OCI-LY1 (cell line): ENCODE data around the gene HHIPL1.

Source experiments
- H2AFZ ChIP-seq: fragments of 200-600 bp; sonication (generic), shearing (Covaris generic); 2 replicates; pipeline ENCODE4 v1.6.0; 2014; ENCODE audit warnings: antibody characterized with exemption, mild to moderate bottlenecking, low read length
- H3F3A ChIP-seq: fragments of 200-600 bp; sonication (generic), shearing (Covaris generic); 2 replicates; pipeline ENCODE4 v1.6.0; 2014; ENCODE audit warnings: mild to moderate bottlenecking, antibody characterized with exemption, low read length, moderate library complexity; ENCODE audit not compliant: insufficient read depth
- H3K27ac ChIP-seq: fragments of 200-600 bp; sonication (generic); 2 replicates; pipeline ENCODE4 v1.5.1; 2014; ENCODE audit warnings: low read length, mixed run types, mild to moderate bottlenecking, low read depth; ENCODE audit not compliant: poor library complexity, severe bottlenecking
- H3K27me3 ChIP-seq: fragments of 200-600 bp; sonication (generic); 2 replicates; pipeline ENCODE4 v1.6.0; 2014; ENCODE audit warnings: antibody characterized with exemption, mild to moderate bottlenecking, low read length, moderate library complexity; ENCODE audit not compliant: insufficient read depth
- H3K36me3 ChIP-seq: fragments of 200-600 bp; sonication (generic); 2 replicates; pipeline ENCODE4 v1.6.1; 2014; ENCODE audit warnings: mild to moderate bottlenecking, antibody characterized with exemption, low read length, moderate library complexity, mixed read lengths; ENCODE audit not compliant: insufficient read depth
- H3K4me1 ChIP-seq: fragments of 200-600 bp; sonication (generic); 2 replicates; pipeline ENCODE4 v1.5.1; 2014; ENCODE audit warnings: mild to moderate bottlenecking, low read length, moderate library complexity; ENCODE audit not compliant: insufficient read depth, severe bottlenecking
- H3K4me2 ChIP-seq: fragments of 200-600 bp; sonication (generic), shearing (Covaris generic); 2 replicates; pipeline ENCODE4 v1.6.1; 2014; ENCODE audit warnings: low read length
- H3K4me3 ChIP-seq: fragments of 200-600 bp; sonication (generic); 2 replicates; pipeline ENCODE4 v1.5.1; 2014; ENCODE audit warnings: low read length, low read depth, mild to moderate bottlenecking, mixed read lengths; ENCODE audit not compliant: poor library complexity, severe bottlenecking
- H3K79me2 ChIP-seq: fragments of 200-600 bp; shearing (Covaris generic); 2 replicates; pipeline ENCODE4 v1.6.1; 2016; ENCODE audit warnings: mixed run types, low read length, mixed read lengths; ENCODE audit not compliant: insufficient read depth
- H3K9ac ChIP-seq: fragments of 200-600 bp; sonication (generic), shearing (Covaris generic); 2 replicates; pipeline ENCODE4 v1.6.1; 2014; ENCODE audit warnings: mild to moderate bottlenecking, low read length, mixed read lengths
- H3K9me2 ChIP-seq: fragments of 200-600 bp; sonication (generic), shearing (Covaris generic); 2 replicates; pipeline ENCODE4 v1.6.1; 2014; ENCODE audit warnings: low read depth, mild to moderate bottlenecking, low read length, mixed read lengths
- H3K9me3 ChIP-seq: fragments of 200-600 bp; shearing (Covaris generic); 2 replicates; pipeline ENCODE4 v1.6.1; 2014; ENCODE audit warnings: low read length, mixed read lengths
- H4K20me1 ChIP-seq: fragments of 200-600 bp; sonication (generic), shearing (Covaris generic); 2 replicates; pipeline ENCODE4 v1.6.0; 2016; ENCODE audit warnings: mild to moderate bottlenecking, low read length; ENCODE audit not compliant: insufficient read depth
- EZH2 ChIP-seq: fragments of 200-600 bp; sonication (generic), shearing (Covaris generic); IDR thresholded peaks from 2 replicates; pipeline ENCODE4 v1.8.0; 2017; ENCODE audit warnings: borderline replicate concordance, mixed run types, mild to moderate bottlenecking, antibody characterized with exemption, low read length, moderate library complexity, mixed read lengths
- TF ChIP-seq, protein P1 (sequence below): fragments of 200-600 bp; sonication (generic), shearing (Covaris generic); IDR thresholded peaks from 2 replicates; pipeline ENCODE4 v1.5.1; 2017; ENCODE audit warnings: mild to moderate bottlenecking, antibody characterized with exemption, low read length, moderate library complexity, mixed read lengths

The HHIPL1 gene

DNA sequence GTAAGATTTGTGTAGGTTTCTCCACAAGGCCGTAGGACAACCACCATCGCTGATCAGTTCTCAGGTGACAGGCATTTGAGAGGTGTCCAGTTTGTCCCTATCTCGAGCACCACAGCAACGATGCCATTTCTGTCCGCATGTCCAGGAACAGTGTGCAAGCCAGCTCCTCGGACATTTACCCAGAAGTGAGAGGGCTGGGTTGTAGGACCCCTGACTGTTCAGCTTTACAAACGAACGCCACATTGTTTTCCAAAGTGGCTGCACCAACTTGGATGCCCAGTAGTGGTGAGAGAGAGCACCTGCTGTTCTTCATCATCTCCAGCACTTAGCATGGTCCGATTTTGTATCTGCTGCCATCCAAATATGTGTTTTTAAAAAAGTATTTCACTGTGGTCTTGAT lies 77.8 kb downstream of the HHIPL1 start:
- H3K4me3 ChIP-seq = no peak overlapping the region
- no peaks in the 10 kb centered on the region for H3K9me2 ChIP-seq
- H3K27ac ChIP-seq = no peak overlapping the region
- H3K9me3 ChIP-seq = no peaks in the 10 kb centered on the region
- no peaks in the 10 kb centered on the region for H3K79me2 ChIP-seq
- H3K4me1 ChIP-seq = no peaks in the 10 kb centered on the region
- H3K4me2 ChIP-seq = no peak overlapping the region
- no peaks in the 10 kb centered on the region for H3F3A ChIP-seq
- H3K36me3 ChIP-seq = no peaks in the 10 kb centered on the region
- TF ChIP-seq, protein P1, sequence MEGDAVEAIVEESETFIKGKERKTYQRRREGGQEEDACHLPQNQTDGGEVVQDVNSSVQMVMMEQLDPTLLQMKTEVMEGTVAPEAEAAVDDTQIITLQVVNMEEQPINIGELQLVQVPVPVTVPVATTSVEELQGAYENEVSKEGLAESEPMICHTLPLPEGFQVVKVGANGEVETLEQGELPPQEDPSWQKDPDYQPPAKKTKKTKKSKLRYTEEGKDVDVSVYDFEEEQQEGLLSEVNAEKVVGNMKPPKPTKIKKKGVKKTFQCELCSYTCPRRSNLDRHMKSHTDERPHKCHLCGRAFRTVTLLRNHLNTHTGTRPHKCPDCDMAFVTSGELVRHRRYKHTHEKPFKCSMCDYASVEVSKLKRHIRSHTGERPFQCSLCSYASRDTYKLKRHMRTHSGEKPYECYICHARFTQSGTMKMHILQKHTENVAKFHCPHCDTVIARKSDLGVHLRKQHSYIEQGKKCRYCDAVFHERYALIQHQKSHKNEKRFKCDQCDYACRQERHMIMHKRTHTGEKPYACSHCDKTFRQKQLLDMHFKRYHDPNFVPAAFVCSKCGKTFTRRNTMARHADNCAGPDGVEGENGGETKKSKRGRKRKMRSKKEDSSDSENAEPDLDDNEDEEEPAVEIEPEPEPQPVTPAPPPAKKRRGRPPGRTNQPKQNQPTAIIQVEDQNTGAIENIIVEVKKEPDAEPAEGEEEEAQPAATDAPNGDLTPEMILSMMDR = no peak
- TF ChIP-seq EZH2 = no peak
- H4K20me1 ChIP-seq = no peaks in the 10 kb centered on the region
- no peak overlapping the region for H2AFZ ChIP-seq
- H3K9ac ChIP-seq = no peak overlapping the region
- no peaks in the 10 kb centered on the region for H3K27me3 ChIP-seq

- H3F3A ChIP-seq = no peaks in the 10 kb centered on the region
- H3K9ac ChIP-seq = no peak overlapping the region
- no peak overlapping the region for H3K27ac ChIP-seq
- H3K36me3 ChIP-seq = no peaks in the 10 kb centered on the region
- TF ChIP-seq, protein P1 = no peak
- TF ChIP-seq EZH2 = no peak
- no peaks in the 10 kb centered on the region for H3K79me2 ChIP-seq
- no peaks in the 10 kb centered on the region for H3K9me3 ChIP-seq
- H3K4me3 ChIP-seq = no peak overlapping the region
- no peaks in the 10 kb centered on the region for H4K20me1 ChIP-seq
- H2AFZ ChIP-seq = no peak overlapping the region
- no peaks in the 10 kb centered on the region for H3K27me3 ChIP-seq
- H3K4me2 ChIP-seq = no peak overlapping the region
- no peaks in the 10 kb centered on the region for H3K4me1 ChIP-seq
- H3K9me2 ChIP-seq = no peaks in the 10 kb centered on the region
These were observed 79.4 kb downstream of the HHIPL1 start for GRCh38 chr14:99724196-99724891.

GRCh38 chr14:99724939-99725773 lies 80.2 kb downstream of the HHIPL1 start:
- Histone ChIP-seq H3K27me3 (no peaks in the 10 kb centered on the region), H3K9me3 (no peaks in the 10 kb centered on the region), H3K36me3 (no peaks in the 10 kb centered on the region), H3K79me2 (no peaks in the 10 kb centered on the region), H4K20me1 (no peaks in the 10 kb centered on the region), H3F3A (no peaks in the 10 kb centered on the region), H3K9me2 (no peaks in the 10 kb centered on the region), H3K4me2 (no peak overlapping the region), H3K9ac (no peak overlapping the region), H3K4me3 (no peak overlapping the region), H2AFZ (no peak overlapping the region), H3K27ac (no peak overlapping the region), H3K4me1 (no peaks in the 10 kb centered on the region)
- TF ChIP-seq, protein P1 = no peak
- no peak for TF ChIP-seq EZH2
